ENCODE measurements around the gene CSN2.

- TF ChIP-seq, protein P1, sequence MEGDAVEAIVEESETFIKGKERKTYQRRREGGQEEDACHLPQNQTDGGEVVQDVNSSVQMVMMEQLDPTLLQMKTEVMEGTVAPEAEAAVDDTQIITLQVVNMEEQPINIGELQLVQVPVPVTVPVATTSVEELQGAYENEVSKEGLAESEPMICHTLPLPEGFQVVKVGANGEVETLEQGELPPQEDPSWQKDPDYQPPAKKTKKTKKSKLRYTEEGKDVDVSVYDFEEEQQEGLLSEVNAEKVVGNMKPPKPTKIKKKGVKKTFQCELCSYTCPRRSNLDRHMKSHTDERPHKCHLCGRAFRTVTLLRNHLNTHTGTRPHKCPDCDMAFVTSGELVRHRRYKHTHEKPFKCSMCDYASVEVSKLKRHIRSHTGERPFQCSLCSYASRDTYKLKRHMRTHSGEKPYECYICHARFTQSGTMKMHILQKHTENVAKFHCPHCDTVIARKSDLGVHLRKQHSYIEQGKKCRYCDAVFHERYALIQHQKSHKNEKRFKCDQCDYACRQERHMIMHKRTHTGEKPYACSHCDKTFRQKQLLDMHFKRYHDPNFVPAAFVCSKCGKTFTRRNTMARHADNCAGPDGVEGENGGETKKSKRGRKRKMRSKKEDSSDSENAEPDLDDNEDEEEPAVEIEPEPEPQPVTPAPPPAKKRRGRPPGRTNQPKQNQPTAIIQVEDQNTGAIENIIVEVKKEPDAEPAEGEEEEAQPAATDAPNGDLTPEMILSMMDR (IDR thresholded peaks at IDR 0.05): no peak
- no peak for TF ChIP-seq POLR2AphosphoS5 (IDR thresholded peaks at IDR 0.05)
- no peak for TF ChIP-seq POLR2A (IDR thresholded peaks at IDR 0.05)
Measured at GRCh38 chr4:69977582-69977981, 12.1 kb upstream of the CSN2 start.

Data from transverse colon (tissue), 4 donors.